SH-SY5Y (cell line): ENCODE results near the gene EPB41.

ENCODE experiments used
- GATA2 ChIP-seq: IDR thresholded peaks from 2 replicates; pipeline ENCODE4 v1.6.1; 2011; ENCODE audit warnings: mild to moderate bottlenecking, low read depth, low read length
- GATA3 ChIP-seq: IDR thresholded peaks from 2 replicates; pipeline ENCODE4 v1.6.1; 2011; ENCODE audit warnings: low read depth, mild to moderate bottlenecking, low read length, moderate library complexity

GRCh38 chr1:28913786-28914227, 562 bp upstream of the EPB41 start:
- no peak for TF ChIP-seq GATA2
- TF ChIP-seq GATA3: no peak
